ENCODE results near the gene TMEM42. TPM values are rescaled to one million over a fixed set of nuclear protein-coding genes. Genes with fewer than 3 reads are reported as not detected.

Gene TMEM42
- polyA plus RNA-seq, 1 donor from 2014 or later: 15.1 TPM

DNA sequence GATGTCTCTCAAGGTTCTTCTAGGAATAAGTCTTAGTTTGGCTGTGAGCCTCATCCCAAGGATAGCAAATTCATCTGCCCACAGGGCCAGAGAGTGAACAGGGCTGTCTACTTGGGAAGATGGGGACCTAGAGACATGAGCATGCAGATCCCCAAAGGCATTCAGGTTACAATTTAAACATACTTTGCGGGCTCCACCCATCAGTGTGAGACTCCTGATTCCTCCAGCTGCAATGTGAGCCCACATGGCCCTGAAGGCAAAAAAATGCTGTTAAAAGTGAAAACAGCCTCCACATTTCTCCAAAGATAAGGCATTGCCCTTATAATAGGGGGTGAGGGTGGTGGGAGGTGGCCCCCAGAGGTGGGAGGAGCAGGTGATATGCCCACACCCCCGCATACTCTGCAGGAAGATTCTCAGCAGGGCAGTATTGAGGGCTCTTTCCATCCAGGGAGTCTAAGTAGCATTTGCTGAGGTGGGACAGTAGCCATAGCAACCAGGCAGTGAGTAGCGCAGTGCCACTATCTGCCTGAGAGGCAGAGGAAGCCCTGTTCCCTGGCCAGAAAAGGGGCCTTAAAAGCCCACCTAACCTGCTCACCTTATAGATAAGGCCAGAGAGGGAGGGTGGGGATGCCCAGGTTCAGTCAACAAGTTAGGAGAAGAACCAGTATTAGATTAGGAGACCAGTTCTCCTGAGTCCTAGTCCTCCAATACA is 43.9 kb downstream of the TMEM42 start:
- Histone ChIP-seq H3K27me3 (ENCODE audit: insufficient read depth, low read depth, low read length) (no peaks in the 10 kb centered on the region), H3K27ac (ENCODE audit: low read length) (no peak overlapping the region), H3K9me2 (ENCODE audit: insufficient read depth, low read length) (no peaks in the 10 kb centered on the region), H3F3A (ENCODE audit: insufficient read depth, low read length, poor library complexity, severe bottlenecking) (no peaks in the 10 kb centered on the region), H3K4me2 (ENCODE audit: low read length) (no peak overlapping the region), H3K79me2 (replicated peaks; ENCODE audit: insufficient read depth, low read length) (no peaks in the 10 kb centered on the region), H3K9me3 (ENCODE audit: low read length) (no peaks in the 10 kb centered on the region), H3K4me3 (ENCODE audit: low read length) (no peak overlapping the region), H3K36me3 (ENCODE audit: insufficient read depth, low read length) (no peaks in the 10 kb centered on the region), H3K9ac (ENCODE audit: low read length) (no peak overlapping the region), H4K20me1 (ENCODE audit: insufficient read depth) (no peaks in the 10 kb centered on the region), H2AFZ (ENCODE audit: low read depth, low read length) (no peak overlapping the region)
- no peak for TF ChIP-seq TAF1 (IDR thresholded peaks at IDR 0.05; ENCODE audit: low read depth)
- TF ChIP-seq, protein P1, sequence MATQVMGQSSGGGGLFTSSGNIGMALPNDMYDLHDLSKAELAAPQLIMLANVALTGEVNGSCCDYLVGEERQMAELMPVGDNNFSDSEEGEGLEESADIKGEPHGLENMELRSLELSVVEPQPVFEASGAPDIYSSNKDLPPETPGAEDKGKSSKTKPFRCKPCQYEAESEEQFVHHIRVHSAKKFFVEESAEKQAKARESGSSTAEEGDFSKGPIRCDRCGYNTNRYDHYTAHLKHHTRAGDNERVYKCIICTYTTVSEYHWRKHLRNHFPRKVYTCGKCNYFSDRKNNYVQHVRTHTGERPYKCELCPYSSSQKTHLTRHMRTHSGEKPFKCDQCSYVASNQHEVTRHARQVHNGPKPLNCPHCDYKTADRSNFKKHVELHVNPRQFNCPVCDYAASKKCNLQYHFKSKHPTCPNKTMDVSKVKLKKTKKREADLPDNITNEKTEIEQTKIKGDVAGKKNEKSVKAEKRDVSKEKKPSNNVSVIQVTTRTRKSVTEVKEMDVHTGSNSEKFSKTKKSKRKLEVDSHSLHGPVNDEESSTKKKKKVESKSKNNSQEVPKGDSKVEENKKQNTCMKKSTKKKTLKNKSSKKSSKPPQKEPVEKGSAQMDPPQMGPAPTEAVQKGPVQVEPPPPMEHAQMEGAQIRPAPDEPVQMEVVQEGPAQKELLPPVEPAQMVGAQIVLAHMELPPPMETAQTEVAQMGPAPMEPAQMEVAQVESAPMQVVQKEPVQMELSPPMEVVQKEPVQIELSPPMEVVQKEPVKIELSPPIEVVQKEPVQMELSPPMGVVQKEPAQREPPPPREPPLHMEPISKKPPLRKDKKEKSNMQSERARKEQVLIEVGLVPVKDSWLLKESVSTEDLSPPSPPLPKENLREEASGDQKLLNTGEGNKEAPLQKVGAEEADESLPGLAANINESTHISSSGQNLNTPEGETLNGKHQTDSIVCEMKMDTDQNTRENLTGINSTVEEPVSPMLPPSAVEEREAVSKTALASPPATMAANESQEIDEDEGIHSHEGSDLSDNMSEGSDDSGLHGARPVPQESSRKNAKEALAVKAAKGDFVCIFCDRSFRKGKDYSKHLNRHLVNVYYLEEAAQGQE (IDR thresholded peaks at IDR 0.05; ENCODE audit: borderline replicate concordance): no peak
- TF ChIP-seq POLR2AphosphoS5 (IDR thresholded peaks at IDR 0.05): no peak
- no peak for TF ChIP-seq EZH2 (IDR thresholded peaks at IDR 0.05; ENCODE audit: borderline replicate concordance, insufficient read depth, low read length, poor library complexity, severe bottlenecking)
- no peak for TF ChIP-seq MXI1 (conservative IDR thresholded peaks at IDR 0.05; ENCODE audit: poor library complexity, severe bottlenecking)
- no peak for TF ChIP-seq CTCF (IDR thresholded peaks at IDR 0.05; ENCODE audit: poor library complexity, severe bottlenecking)
- TF ChIP-seq EP300 (conservative IDR thresholded peaks at IDR 0.05; ENCODE audit: poor library complexity, severe bottlenecking): no peak
- no peak for TF ChIP-seq RAD21 (conservative IDR thresholded peaks at IDR 0.05)
- no peak for TF ChIP-seq SMC3 (conservative IDR thresholded peaks at IDR 0.05; ENCODE audit: poor library complexity)

GRCh38 chr3:44906997-44907396 is 45.3 kb downstream of the TMEM42 start:
- Histone ChIP-seq H2AFZ (ENCODE audit: low read depth, low read length) (no peak overlapping the region), H3K36me3 (ENCODE audit: insufficient read depth, low read length) (no peaks in the 10 kb centered on the region), H3K79me2 (replicated peaks; ENCODE audit: insufficient read depth, low read length) (no peaks in the 10 kb centered on the region), H3K27me3 (ENCODE audit: insufficient read depth, low read depth, low read length) (no peaks in the 10 kb centered on the region), H3F3A (ENCODE audit: insufficient read depth, low read length, poor library complexity, severe bottlenecking) (no peaks in the 10 kb centered on the region), H3K9ac (ENCODE audit: low read length) (no peak overlapping the region), H3K27ac (ENCODE audit: low read length) (no peak overlapping the region), H3K4me2 (ENCODE audit: low read length) (no peak overlapping the region), H3K4me3 (ENCODE audit: low read length) (no peak overlapping the region), H3K9me2 (ENCODE audit: insufficient read depth, low read length) (no peaks in the 10 kb centered on the region), H3K9me3 (ENCODE audit: low read length) (no peaks in the 10 kb centered on the region), H4K20me1 (ENCODE audit: insufficient read depth) (no peaks in the 10 kb centered on the region)
- TF ChIP-seq, protein P1 (IDR thresholded peaks at IDR 0.05; ENCODE audit: borderline replicate concordance): no peak
- TF ChIP-seq TAF1 (IDR thresholded peaks at IDR 0.05; ENCODE audit: low read depth) (no peak), EZH2 (IDR thresholded peaks at IDR 0.05; ENCODE audit: borderline replicate concordance, insufficient read depth, low read length, poor library complexity, severe bottlenecking) (no peak), CTCF (IDR thresholded peaks at IDR 0.05; ENCODE audit: poor library complexity, severe bottlenecking) (no peak), MXI1 (conservative IDR thresholded peaks at IDR 0.05; ENCODE audit: poor library complexity, severe bottlenecking) (no peak), EP300 (conservative IDR thresholded peaks at IDR 0.05; ENCODE audit: poor library complexity, severe bottlenecking) (no peak), SMC3 (conservative IDR thresholded peaks at IDR 0.05; ENCODE audit: poor library complexity) (no peak), RAD21 (conservative IDR thresholded peaks at IDR 0.05) (no peak), POLR2AphosphoS5 (IDR thresholded peaks at IDR 0.05) (no peak)
